GM12872 (cell line): ENCODE data around the gene MAN2C1.

Source experiments
- TF ChIP-seq, protein P1 (sequence below): IDR thresholded peaks from 3 replicates; pipeline ENCODE4 v1.5.1; 2011; ENCODE audit warnings: low read depth, mild to moderate bottlenecking, low read length, moderate library complexity; ENCODE audit not compliant: insufficient read depth

Gene MAN2C1

DNA sequence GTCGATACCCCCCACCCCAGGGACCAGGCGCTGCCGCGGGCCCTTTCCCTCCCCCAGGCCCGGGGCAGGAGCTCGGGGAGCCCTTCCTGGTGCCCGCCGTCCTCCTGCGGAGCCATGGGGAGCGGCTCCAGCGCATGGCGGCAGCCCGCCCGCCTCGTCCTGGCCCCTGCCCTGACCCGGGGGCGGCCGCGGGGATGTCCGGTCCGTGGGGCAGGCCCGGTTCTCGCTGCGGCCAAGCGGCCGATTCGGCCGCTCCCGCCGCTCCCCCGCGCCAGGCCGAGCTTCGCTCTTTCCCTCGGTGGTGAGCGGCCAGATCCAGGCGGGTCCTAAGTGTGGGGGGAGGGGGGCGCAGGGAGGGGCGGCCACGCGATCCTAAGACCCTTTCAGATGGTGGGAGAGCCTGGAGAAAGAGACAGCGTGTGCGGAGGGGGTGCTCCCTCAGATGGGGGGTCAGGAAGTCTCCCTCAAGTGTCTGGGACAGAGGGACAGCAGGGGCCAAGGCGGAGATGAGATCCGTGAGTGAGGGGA is 20.3 kb downstream of the MAN2C1 start:
- TF ChIP-seq, protein P1, sequence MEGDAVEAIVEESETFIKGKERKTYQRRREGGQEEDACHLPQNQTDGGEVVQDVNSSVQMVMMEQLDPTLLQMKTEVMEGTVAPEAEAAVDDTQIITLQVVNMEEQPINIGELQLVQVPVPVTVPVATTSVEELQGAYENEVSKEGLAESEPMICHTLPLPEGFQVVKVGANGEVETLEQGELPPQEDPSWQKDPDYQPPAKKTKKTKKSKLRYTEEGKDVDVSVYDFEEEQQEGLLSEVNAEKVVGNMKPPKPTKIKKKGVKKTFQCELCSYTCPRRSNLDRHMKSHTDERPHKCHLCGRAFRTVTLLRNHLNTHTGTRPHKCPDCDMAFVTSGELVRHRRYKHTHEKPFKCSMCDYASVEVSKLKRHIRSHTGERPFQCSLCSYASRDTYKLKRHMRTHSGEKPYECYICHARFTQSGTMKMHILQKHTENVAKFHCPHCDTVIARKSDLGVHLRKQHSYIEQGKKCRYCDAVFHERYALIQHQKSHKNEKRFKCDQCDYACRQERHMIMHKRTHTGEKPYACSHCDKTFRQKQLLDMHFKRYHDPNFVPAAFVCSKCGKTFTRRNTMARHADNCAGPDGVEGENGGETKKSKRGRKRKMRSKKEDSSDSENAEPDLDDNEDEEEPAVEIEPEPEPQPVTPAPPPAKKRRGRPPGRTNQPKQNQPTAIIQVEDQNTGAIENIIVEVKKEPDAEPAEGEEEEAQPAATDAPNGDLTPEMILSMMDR = no peak

DNA sequence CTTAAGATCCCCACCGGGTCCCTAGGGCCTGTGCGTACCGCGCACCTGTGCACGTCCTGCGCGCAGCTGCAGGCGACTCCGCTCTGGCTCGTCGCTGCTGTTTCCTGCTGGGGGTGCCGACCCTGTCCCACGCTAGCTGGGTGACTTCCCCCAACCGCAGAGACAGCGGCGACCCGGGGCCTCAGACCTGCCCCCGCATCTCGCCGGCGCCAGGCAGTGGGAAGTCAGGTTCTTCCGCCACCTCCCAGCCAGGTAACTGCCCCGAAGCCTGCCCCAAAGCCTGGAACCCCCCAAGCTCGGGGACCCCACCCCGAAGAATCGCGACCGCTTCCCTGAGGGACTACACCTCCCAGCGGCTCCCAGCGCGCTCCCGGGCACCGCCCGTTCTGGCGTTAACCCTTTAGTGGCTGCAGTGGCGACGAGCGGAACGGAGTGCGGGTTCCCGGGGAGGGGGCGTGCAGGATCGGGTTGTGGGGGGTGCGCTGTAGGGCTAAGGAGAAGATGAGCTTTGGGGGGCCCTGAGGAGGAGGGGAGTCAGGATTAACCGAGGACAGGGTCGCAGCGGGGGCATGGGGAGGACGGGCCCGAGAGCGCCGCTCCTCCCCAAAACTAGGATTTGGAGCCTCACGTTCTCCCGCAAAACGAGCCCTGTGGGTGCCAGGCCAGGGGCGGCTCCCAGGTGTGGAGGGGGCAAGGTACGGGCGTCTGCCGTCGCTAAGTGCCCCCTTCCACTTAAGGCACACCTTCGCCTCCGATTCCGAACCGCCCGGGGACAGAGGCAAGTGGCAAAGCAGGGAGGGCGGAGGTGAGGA is 21.0 kb downstream of the MAN2C1 start:
- TF ChIP-seq, protein P1 = no peak

DNA sequence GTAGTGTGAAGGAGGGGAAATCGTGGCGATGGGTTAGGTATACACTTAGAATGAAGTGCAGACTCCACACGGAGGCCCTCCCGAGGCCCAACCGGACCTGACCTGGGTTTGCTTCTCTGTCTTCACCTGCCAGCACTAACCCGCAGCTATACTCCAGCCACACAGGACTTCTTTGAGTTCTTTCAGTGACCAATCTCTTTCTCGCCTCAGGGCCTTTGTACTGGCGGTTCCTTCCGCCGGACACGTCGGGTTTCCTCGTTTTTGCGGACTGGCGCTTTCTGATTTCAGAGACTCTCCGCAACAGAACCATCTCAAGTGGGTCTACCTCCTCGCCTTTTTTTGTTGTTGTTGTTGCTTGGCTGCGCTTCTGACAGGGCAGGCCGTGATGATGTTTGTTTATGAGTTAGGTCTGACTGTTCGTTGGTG is 21.6 kb downstream of the MAN2C1 start, which contains the start of gene NEIL1:
NEIL1 (plus strand) TSS at position 244 of the 426 bp plus-strand sequence. CDS start 1,867 bp downstream, outside the sequence.
- TF ChIP-seq, protein P1 = no peak

DNA sequence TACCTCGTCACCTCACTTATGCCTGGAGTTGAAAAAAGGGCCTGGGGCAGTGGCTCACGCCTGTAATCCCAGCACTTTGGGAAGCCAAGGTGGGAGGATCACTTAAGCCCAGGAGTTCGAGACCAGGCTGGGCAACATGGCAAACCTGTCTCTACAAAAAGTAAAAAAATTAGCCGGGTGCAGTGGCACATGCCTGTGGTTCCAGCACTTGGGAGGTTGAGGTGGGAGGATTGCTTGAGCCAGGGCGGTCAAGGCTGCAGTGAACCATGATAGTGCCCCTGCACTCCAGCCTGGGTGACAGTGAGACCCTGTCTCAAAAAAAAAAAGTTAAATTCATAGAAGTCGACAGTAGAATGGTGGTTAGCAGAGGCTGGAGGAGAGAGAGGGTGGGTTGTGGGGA is 26.2 kb downstream of the MAN2C1 start:
- TF ChIP-seq, protein P1 = no peak

DNA sequence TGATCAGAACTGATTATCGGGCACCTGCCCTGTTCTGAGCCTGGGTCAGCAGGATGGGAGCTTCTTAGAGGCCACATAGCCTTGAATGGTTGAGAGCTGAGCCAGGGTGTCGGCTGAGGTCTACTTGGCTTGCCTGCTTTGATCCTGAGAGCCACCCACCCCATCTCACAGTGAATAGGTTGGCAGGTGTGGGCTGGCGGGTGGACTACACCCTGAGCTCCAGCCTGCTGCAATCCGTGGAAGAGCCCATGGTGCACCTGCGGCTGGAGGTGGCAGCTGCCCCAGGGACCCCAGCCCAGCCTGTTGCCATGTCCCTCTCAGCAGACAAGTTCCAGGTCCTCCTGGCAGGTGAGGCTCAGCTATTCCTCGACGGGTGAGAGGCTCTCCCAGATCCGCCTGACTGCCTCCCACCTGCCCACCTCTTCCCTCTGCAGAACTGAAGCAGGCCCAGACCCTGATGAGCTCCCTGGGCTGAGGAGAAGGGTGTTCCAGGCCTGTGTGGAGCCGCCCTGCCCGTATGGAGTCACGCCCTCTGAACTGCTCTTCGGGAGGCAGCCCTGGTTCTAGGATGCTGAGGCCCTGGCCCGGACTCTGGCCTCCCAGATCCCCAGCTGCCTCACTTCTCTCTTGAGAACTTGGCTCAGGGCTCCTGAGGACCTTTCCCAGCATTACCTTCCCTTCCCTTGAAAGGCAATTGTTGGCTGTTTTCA is 28.7 kb downstream of the MAN2C1 start:
- TF ChIP-seq, protein P1 = no peak

DNA sequence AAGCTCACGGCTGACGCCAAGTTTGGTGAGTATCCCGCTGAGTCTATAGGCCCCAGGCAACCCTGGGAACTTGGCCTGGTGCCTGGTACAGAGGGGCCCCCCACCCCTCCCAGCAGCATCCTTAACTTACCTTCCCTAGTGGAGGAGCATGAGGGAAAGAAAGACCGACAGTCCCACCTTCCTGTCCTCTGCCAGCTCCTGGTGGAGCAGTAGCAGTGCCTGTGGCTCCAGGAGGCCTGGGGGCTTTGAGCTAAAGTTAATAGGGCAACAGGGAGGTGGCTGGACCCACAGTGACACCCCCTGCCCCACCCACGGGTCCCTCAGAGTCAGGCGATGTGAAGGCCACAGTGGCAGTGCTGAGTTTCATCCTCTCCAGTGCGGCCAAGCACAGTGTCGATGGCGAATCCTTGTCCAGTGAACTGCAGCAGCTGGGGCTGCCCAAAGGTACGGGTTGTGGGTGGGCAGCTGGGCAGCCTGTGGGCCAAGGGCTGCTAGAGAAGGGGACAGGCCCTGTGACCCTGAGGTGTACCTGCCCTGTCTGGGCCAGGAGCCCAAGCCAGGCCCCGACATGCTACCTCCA is 29.7 kb downstream of the MAN2C1 start:
- TF ChIP-seq, protein P1 = no peak
